Lung (tissue), 12 donors: Measurements from ENCODE around the gene FIGN. TPM values are rescaled to one million over a fixed set of nuclear protein-coding genes. Genes with fewer than 3 reads are reported as not detected.

Source experiments
- ATAC-seq: fragments of 200-7000 bp; cut with Tn5 transposase; one replicate; pipeline ENCODE4 v1.9.1; 2020; ENCODE audit warnings: moderate number of reproducible peaks; ENCODE audit not compliant: insufficient read depth, low FRiP score
- DNase-seq, 3 donors: peaks; one replicate each; pipeline ENCODE4 v3.0.0-alpha.2; 2013 to 2017
- H3K27ac ChIP-seq, 2 donors: one replicate each; pipeline ENCODE4 v1.5.1; 2013; ENCODE audit warnings: mild to moderate bottlenecking in 2 of 2, moderate library complexity in 2 of 2, control low read depth in 1 of 2, inconsistent platforms in 1 of 2, low read depth in 1 of 2, low read length in 1 of 2
- H3K27me3 ChIP-seq, 3 donors: one replicate each; pipeline ENCODE4 v1.5.1; 2013; ENCODE audit warnings: low read length in 2 of 3; ENCODE audit not compliant: control insufficient read depth in 3 of 3, insufficient read depth in 3 of 3
- H3K36me3 ChIP-seq, 4 donors: one replicate each; pipeline ENCODE4 v1.5.1; 2013; ENCODE audit warnings: low read length in 4 of 4, mild to moderate bottlenecking in 1 of 4, moderate library complexity in 1 of 4; ENCODE audit not compliant: control insufficient read depth in 4 of 4, insufficient read depth in 4 of 4
- H3K4me1 ChIP-seq, 5 donors: one replicate each; pipeline ENCODE4 v1.5.1; 2013; ENCODE audit warnings: low read length in 5 of 5, mild to moderate bottlenecking in 2 of 5, moderate library complexity in 1 of 5; ENCODE audit not compliant: control insufficient read depth in 5 of 5, insufficient read depth in 5 of 5
- H3K4me3 ChIP-seq: one replicate; pipeline ENCODE4 v1.5.1; 2013; ENCODE audit warnings: mild to moderate bottlenecking, control low read depth, moderate library complexity
- H3K9ac ChIP-seq, 2 donors: one replicate each; pipeline ENCODE4 v1.5.1; 2013; ENCODE audit warnings: low read length in 2 of 2, control low read depth in 1 of 2; ENCODE audit not compliant: insufficient read depth in 1 of 2
- H3K9me3 ChIP-seq, 4 donors: one replicate each; pipeline ENCODE4 v1.5.1; 2013; ENCODE audit warnings: low read length in 3 of 4, mild to moderate bottlenecking in 1 of 4, moderate library complexity in 1 of 4; ENCODE audit not compliant: control insufficient read depth in 4 of 4, insufficient read depth in 3 of 4
- CTCF ChIP-seq: IDR thresholded peaks from 2 replicates; pipeline ENCODE4 v1.5.1; 2012; ENCODE audit warnings: mild to moderate bottlenecking; ENCODE audit errors: control extremely low read depth, extremely low read depth
- WGBS, 2 donors: extraction: QIAGEN DNeasy Blood & Tissue Kit; methylation state at CpG; one replicate each; pipeline ENCODE4 v1.1.7; 2013; 5-methylcytosine and 5-hydroxymethylcytosine counted together
- polyA plus RNA-seq, 2 donors: library from polyadenylated mRNA; stranded (reverse); fragments of 200-250 nt; gene quantifications; one replicate each; pipeline ENCODE4 v1.2.1, GENCODE V29; 2013
- total RNA-seq, 2 donors: library from RNA; depleted of rRNA in 1 of 2; stranded (reverse); fragments of >200 nt in 1 of 2; gene quantifications; one replicate each; pipeline ENCODE4 v1.2.1, GENCODE V29; 2014 to 2021
- donor health status: control.
- donor health status: control.
- donor health status: Bipolar disorder and iron deficiency.
- donor health status: healthy.
- donor health status: DM: yes; HTN: yes; CAD: no.

Gene FIGN
- total and polyA plus RNA-seq, 4 donors: 0.42 to 6.5 (median 3.0) TPM

GRCh38 chr2:163659224-163659623 is 76.6 kb downstream of the FIGN start:
- Histone ChIP-seq H3K9me3 (no peaks in the 10 kb centered on the region), H3K4me3 (no peak overlapping the region), H3K9ac (no peak overlapping the region), H3K27ac (peak overlapping the region in 1 of 2 donors; percentile 12), H3K4me1 (peaks cover 0 to 14% (median 6%) of the 10 kb centered on the region in 5 donors), H3K36me3 (no peaks in the 10 kb centered on the region), H3K27me3 (no peaks in the 10 kb centered on the region)
- 81 to 86% methylated on average over 2 of the region's 2 CpGs for WGBS, 2 donors
- DNase-seq: no peak
- ATAC-seq: peak; percentile 44
- TF ChIP-seq CTCF: no peak

- no peak overlapping the region for H3K9ac ChIP-seq
These were observed 77.3 kb downstream of the FIGN start for GRCh38 chr2:163658556-163658955.

GRCh38 chr2:163657281-163657656 is 78.5 kb downstream of the FIGN start:
- 78 to 83% methylated on average over 3 of the region's 3 CpGs for whole genome bisulfite sequencing, 2 donors
- no peak for TF ChIP-seq CTCF
- ATAC-seq: no peak
- Histone ChIP-seq H3K9ac (no peak overlapping the region), H3K9me3 (no peaks in the 10 kb centered on the region), H3K27me3 (no peaks in the 10 kb centered on the region), H3K4me1 (peaks cover 0 to 14% (median 6%) of the 10 kb centered on the region in 5 donors), H3K27ac (peak overlapping the region in 1 of 2 donors; percentile 57), H3K4me3 (no peak overlapping the region), H3K36me3 (no peaks in the 10 kb centered on the region)
- peak in 1 of 3 donors; percentile 3 for DNase-seq

More at GRCh38 chr2:163658556-163658955, 77.3 kb downstream of the FIGN start:
- ATAC-seq (no peak), DNase-seq (no peak)
- peak overlapping the region in 1 of 2 donors; percentile 66 for H3K27ac ChIP-seq
- TF ChIP-seq CTCF: no peak
- no peaks in the 10 kb centered on the region for H3K27me3 ChIP-seq
- H3K4me3 ChIP-seq: no peak overlapping the region
- WGBS, 2 donors: 42% methylated on average over 2 of the region's 2 CpGs
- H3K36me3 ChIP-seq: no peaks in the 10 kb centered on the region
- no peaks in the 10 kb centered on the region for H3K9me3 ChIP-seq
- H3K4me1 ChIP-seq: peaks cover 0 to 14% (median 6%) of the 10 kb centered on the region in 5 donors
